ENCODE measurements around the gene SPACA9. TPM values are rescaled to one million over a fixed set of nuclear protein-coding genes. Genes with fewer than 3 reads are reported as not detected.

The SPACA9 gene
- total RNA-seq, 1 experiment from 2014 or later: 2.1 TPM

DNA sequence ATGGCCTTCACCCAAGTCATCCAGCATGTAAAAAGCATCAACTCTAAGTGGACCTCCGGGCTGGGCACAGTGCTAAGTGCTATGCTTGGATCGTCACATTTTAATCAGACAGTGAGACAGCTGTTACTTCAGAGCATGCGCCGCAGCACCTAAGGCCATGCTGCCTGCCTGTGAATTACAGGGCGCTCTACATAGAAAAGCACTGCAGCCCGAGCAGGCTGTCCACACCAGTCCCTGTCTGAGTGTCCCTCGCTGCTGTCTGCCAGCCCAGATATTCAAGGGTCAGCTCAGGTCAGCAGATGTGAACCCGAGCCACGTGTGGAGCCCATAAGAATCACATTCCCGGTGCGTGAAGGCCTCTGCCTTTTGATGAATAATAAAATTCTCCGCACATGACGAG, 37.7 kb upstream of the SPACA9 start:
- H3K36me3 ChIP-seq (ENCODE audit: insufficient read depth, low read length, poor library complexity, severe bottlenecking): no peaks in the 10 kb centered on the region
- H3K9me3 ChIP-seq (ENCODE audit: low read depth, low read length, poor library complexity, severe bottlenecking): no peaks in the 10 kb centered on the region
- DNase-seq (ENCODE audit: low spot score): no peak
- no peak overlapping the region for H3K27ac ChIP-seq (ENCODE audit: low read depth, low read length, poor library complexity, severe bottlenecking)
- no peaks in the 10 kb centered on the region for H3K27me3 ChIP-seq (replicated peaks; ENCODE audit: insufficient read depth, low read depth, low read length, poor library complexity)
- POLR2A ChIA-PET (ENCODE audit: low non-redundant PET): no interaction called here
- no peak for TF ChIP-seq EZH2 (IDR thresholded peaks at IDR 0.05; ENCODE audit: borderline replicate concordance, low read depth, low read length, poor library complexity, severe bottlenecking)
- TF ChIP-seq, protein P1, sequence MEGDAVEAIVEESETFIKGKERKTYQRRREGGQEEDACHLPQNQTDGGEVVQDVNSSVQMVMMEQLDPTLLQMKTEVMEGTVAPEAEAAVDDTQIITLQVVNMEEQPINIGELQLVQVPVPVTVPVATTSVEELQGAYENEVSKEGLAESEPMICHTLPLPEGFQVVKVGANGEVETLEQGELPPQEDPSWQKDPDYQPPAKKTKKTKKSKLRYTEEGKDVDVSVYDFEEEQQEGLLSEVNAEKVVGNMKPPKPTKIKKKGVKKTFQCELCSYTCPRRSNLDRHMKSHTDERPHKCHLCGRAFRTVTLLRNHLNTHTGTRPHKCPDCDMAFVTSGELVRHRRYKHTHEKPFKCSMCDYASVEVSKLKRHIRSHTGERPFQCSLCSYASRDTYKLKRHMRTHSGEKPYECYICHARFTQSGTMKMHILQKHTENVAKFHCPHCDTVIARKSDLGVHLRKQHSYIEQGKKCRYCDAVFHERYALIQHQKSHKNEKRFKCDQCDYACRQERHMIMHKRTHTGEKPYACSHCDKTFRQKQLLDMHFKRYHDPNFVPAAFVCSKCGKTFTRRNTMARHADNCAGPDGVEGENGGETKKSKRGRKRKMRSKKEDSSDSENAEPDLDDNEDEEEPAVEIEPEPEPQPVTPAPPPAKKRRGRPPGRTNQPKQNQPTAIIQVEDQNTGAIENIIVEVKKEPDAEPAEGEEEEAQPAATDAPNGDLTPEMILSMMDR (conservative IDR thresholded peaks at IDR 0.05; ENCODE audit: low read depth, low read length): no peak
- no TSS peak for BruUV-seq (replicated peaks)
- intact Hi-C loops (cut with micrococcal nuclease; ENCODE audit: unreplicated experiment): no loop called here
- H3K4me1 ChIP-seq (ENCODE audit: insufficient read depth, low read length, poor library complexity, severe bottlenecking): no peaks in the 10 kb centered on the region
- no peak overlapping the region for H3K4me3 ChIP-seq (ENCODE audit: low read depth, low read length, poor library complexity, severe bottlenecking)
- CTCF ChIA-PET: no interaction called here

DNA sequence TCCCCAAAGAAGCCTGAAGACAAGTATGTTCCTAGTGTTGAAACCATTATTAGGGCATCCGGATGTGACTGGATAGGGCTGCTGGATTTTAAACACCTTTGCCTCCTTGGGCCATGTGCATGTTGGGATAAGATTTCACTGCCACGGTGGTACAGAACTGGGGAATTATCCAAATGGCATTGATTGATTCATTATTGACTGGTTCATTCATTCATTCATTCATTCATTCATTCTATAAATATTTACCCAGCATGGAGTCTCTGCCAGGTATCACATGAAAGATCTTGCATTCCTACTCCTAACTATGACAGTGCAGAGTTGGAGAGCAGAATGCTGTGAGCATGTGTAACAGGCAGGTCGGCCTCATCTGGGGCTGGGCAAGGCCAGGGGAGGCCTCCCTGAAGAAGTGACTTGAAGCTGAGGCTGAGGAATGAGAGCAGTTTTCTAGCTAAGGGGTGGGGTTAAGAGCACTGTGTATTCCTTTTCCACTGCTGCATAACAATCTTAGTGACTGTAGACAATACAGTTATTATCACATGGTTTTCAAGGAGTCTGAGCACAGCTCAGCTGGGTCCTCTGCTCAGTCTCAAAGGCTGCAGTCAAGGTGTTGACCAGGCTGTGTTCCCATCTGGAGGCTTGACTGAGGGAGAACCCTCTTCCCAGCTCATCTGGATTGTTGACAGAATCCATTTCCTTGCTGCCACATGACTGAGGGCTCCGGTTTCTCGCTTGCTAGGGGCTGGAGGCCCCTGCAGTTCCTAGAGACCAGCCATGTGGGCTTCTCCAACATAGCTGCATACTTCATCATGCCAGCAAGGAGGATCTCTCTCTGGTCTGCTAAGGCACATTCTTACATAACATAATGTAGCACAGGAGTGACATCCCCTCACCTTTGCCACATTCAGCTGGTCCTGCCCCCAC, 36.3 kb upstream of the SPACA9 start:
- ChIA-PET POLR2A (ENCODE audit: low non-redundant PET) (interaction anchor here (0.6 kb wide), 1 partner anchor 509 kb away, joined by 4 read pairs; no protein-coding TSS in a partner anchor), CTCF (no interaction called here)
- Histone ChIP-seq H3K9me3 (ENCODE audit: low read depth, low read length, poor library complexity, severe bottlenecking) (no peaks in the 10 kb centered on the region), H3K4me3 (ENCODE audit: low read depth, low read length, poor library complexity, severe bottlenecking) (no peak overlapping the region), H3K4me1 (ENCODE audit: insufficient read depth, low read length, poor library complexity, severe bottlenecking) (no peaks in the 10 kb centered on the region), H3K36me3 (ENCODE audit: insufficient read depth, low read length, poor library complexity, severe bottlenecking) (no peaks in the 10 kb centered on the region), H3K27me3 (replicated peaks; ENCODE audit: insufficient read depth, low read depth, low read length, poor library complexity) (no peaks in the 10 kb centered on the region), H3K27ac (ENCODE audit: low read depth, low read length, poor library complexity, severe bottlenecking) (no peak overlapping the region)
- intact Hi-C loops (cut with micrococcal nuclease; ENCODE audit: unreplicated experiment): no loop called here
- BruUV-seq (replicated peaks): no TSS peak
- DNase-seq (ENCODE audit: low spot score): no peak
- no peak for TF ChIP-seq EZH2 (IDR thresholded peaks at IDR 0.05; ENCODE audit: borderline replicate concordance, low read depth, low read length, poor library complexity, severe bottlenecking)
- TF ChIP-seq, protein P1 (conservative IDR thresholded peaks at IDR 0.05; ENCODE audit: low read depth, low read length): no peak

DNA sequence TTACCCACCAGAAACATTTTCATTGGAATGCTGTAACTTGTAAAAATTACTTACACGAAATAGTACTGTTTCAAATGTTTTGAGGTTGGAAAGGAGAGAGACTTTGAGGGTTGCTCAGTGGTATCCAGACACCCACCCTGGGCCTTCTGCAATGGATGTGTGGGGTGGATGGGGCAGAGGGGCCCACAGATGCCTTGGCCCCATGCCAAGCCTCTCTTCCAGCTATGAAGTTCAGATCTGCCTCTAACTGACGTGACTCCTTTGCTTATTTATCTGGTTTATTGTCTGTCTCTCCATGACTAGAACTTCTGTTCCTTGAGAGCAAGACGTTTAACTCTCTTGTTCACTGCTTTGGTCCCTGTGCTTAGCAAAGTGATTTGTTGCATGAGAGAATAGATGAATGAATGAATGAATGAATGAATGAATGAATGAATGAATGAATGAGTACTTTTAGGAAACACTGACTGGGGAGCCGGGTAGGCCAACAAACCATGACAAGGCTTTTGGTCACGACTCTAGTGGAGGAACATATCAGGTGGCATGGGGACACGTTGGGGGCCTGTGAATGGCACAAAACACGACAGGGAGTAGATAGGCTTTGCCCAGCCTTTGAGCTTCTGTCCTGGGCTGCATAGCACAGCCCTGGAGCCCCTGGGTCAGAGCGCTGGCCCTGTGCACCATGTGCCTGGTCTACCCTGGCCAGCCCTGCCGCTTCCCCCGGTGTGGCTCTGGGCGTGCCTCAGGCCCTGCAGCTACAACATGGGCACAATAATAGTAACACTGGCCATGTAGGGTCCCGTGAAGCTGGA, 32.4 kb upstream of the SPACA9 start:
- DNase-seq (ENCODE audit: low spot score): no peak
- no peak overlapping the region for H3K4me3 ChIP-seq (ENCODE audit: low read depth, low read length, poor library complexity, severe bottlenecking)
- no peak overlapping the region for H3K27ac ChIP-seq (ENCODE audit: low read depth, low read length, poor library complexity, severe bottlenecking)
- TF ChIP-seq, protein P1 (conservative IDR thresholded peaks at IDR 0.05; ENCODE audit: low read depth, low read length): no peak
- TF ChIP-seq EZH2 (IDR thresholded peaks at IDR 0.05; ENCODE audit: borderline replicate concordance, low read depth, low read length, poor library complexity, severe bottlenecking): no peak
- ChIA-PET POLR2A (ENCODE audit: low non-redundant PET) (no interaction called here), CTCF (no interaction called here)
- BruUV-seq (replicated peaks): no TSS peak
- H3K36me3 ChIP-seq (ENCODE audit: insufficient read depth, low read length, poor library complexity, severe bottlenecking): no peaks in the 10 kb centered on the region
- H3K9me3 ChIP-seq (ENCODE audit: low read depth, low read length, poor library complexity, severe bottlenecking): no peaks in the 10 kb centered on the region
- no peaks in the 10 kb centered on the region for H3K27me3 ChIP-seq (replicated peaks; ENCODE audit: insufficient read depth, low read depth, low read length, poor library complexity)
- intact Hi-C loops (cut with micrococcal nuclease; ENCODE audit: unreplicated experiment): no loop called here
- H3K4me1 ChIP-seq (ENCODE audit: insufficient read depth, low read length, poor library complexity, severe bottlenecking): no peaks in the 10 kb centered on the region

Measured in A673 (cell line).